Measurements from ENCODE around the gene USP6NL.

The USP6NL gene

GRCh38 chr10:11407939-11408338, 203.5 kb downstream of the USP6NL start:
- no peak overlapping the region for H3K4me2 ChIP-seq (ENCODE audit: insufficient read depth, low read length)
- no peak for ATAC-seq (ENCODE audit: insufficient read depth, low read depth)

GRCh38 chr10:11406746-11407145, 204.7 kb downstream of the USP6NL start:
- H2AFZ ChIP-seq (ENCODE audit: low read depth, low read length), result no peak overlapping the region
- H3K4me2 ChIP-seq (ENCODE audit: insufficient read depth, low read length), result no peak overlapping the region
- H3K27me3 ChIP-seq (ENCODE audit: insufficient read depth, low read length, poor library complexity), result no peaks in the 10 kb centered on the region
- DNase-seq, result no peak
- H3K79me2 ChIP-seq (ENCODE audit: insufficient read depth, low read length), result no peaks in the 10 kb centered on the region
- no peaks in the 10 kb centered on the region for H4K20me1 ChIP-seq (ENCODE audit: insufficient read depth, low read length)
- ATAC-seq (ENCODE audit: insufficient read depth, low read depth), result no peak
- no peaks in the 10 kb centered on the region for H3K9me3 ChIP-seq (ENCODE audit: insufficient read depth, low read length, severe bottlenecking)
- no peaks in the 10 kb centered on the region for H3K36me3 ChIP-seq (ENCODE audit: insufficient read depth, low read length)
- peaks cover 24% of the 10 kb centered on the region for H3K4me1 ChIP-seq (ENCODE audit: insufficient read depth, low read length)
- no peak for TF ChIP-seq CTCF (IDR thresholded peaks at IDR 0.05; ENCODE audit: borderline replicate concordance, extremely low read depth, low read length, poor library complexity, severe bottlenecking)
- TF ChIP-seq EZH2 (IDR thresholded peaks at IDR 0.05; ENCODE audit: borderline replicate concordance, low read depth, low read length, severe bottlenecking), result no peak
- no peak overlapping the region for H3K9ac ChIP-seq (ENCODE audit: low read depth, low read length)
- H3K27ac ChIP-seq (ENCODE audit: low read length), result no peak overlapping the region
- H3K4me3 ChIP-seq (ENCODE audit: low read depth in 1 of 2, low read length in 2 of 2), result no peak overlapping the region

More at GRCh38 chr10:11407939-11408338, 203.5 kb downstream of the USP6NL start:
- H3K36me3 ChIP-seq (ENCODE audit: insufficient read depth, low read length), result no peaks in the 10 kb centered on the region
- H3K9me3 ChIP-seq (ENCODE audit: insufficient read depth, low read length, severe bottlenecking), result peaks cover 4% of the 10 kb centered on the region
- no peak overlapping the region for H3K9ac ChIP-seq (ENCODE audit: low read depth, low read length)
- no peaks in the 10 kb centered on the region for H3K79me2 ChIP-seq (ENCODE audit: insufficient read depth, low read length)
- DNase-seq, result no peak
- H4K20me1 ChIP-seq (ENCODE audit: insufficient read depth, low read length), result no peaks in the 10 kb centered on the region
- no peaks in the 10 kb centered on the region for H3K27me3 ChIP-seq (ENCODE audit: insufficient read depth, low read length, poor library complexity)
- peaks cover 12% of the 10 kb centered on the region for H3K4me1 ChIP-seq (ENCODE audit: insufficient read depth, low read length)
- H3K27ac ChIP-seq (ENCODE audit: low read length), result peak overlapping the region; percentile 27; the same call in 1 of the 2 replicates
- H2AFZ ChIP-seq (ENCODE audit: low read depth, low read length), result no peak overlapping the region
- TF ChIP-seq EZH2 (IDR thresholded peaks at IDR 0.05; ENCODE audit: borderline replicate concordance, low read depth, low read length, severe bottlenecking) (no peak), CTCF (IDR thresholded peaks at IDR 0.05; ENCODE audit: borderline replicate concordance, extremely low read depth, low read length, poor library complexity, severe bottlenecking) (no peak)
- no peak overlapping the region for H3K4me3 ChIP-seq (ENCODE audit: low read depth in 1 of 2, low read length in 2 of 2)

GRCh38 chr10:11404901-11405300, 206.5 kb downstream of the USP6NL start:
- Histone ChIP-seq H3K27ac (ENCODE audit: low read length) (peak overlapping the region; percentile 58), H4K20me1 (ENCODE audit: insufficient read depth, low read length) (no peaks in the 10 kb centered on the region), H3K4me2 (ENCODE audit: insufficient read depth, low read length) (no peak overlapping the region), H3K36me3 (ENCODE audit: insufficient read depth, low read length) (no peaks in the 10 kb centered on the region), H3K4me3 (ENCODE audit: low read depth in 1 of 2, low read length in 2 of 2) (no peak overlapping the region), H3K9me3 (ENCODE audit: insufficient read depth, low read length, severe bottlenecking) (no peaks in the 10 kb centered on the region), H3K27me3 (ENCODE audit: insufficient read depth, low read length, poor library complexity) (no peaks in the 10 kb centered on the region), H2AFZ (ENCODE audit: low read depth, low read length) (no peak overlapping the region), H3K79me2 (ENCODE audit: insufficient read depth, low read length) (no peaks in the 10 kb centered on the region), H3K9ac (ENCODE audit: low read depth, low read length) (no peak overlapping the region), H3K4me1 (ENCODE audit: insufficient read depth, low read length) (peaks cover 34% of the 10 kb centered on the region)
- TF ChIP-seq CTCF (IDR thresholded peaks at IDR 0.05; ENCODE audit: borderline replicate concordance, extremely low read depth, low read length, poor library complexity, severe bottlenecking), result no peak
- no peak for TF ChIP-seq EZH2 (IDR thresholded peaks at IDR 0.05; ENCODE audit: borderline replicate concordance, low read depth, low read length, severe bottlenecking)
- DNase-seq, result no peak
- no peak for ATAC-seq (ENCODE audit: insufficient read depth, low read depth)

All from DND-41 (cell line).